Measurements from ENCODE around the gene ADCY4. TPM values are rescaled to one million over a fixed set of nuclear protein-coding genes. Genes with fewer than 3 reads are reported as not detected.
"Not testable (repeated sequence)": the region's sequence is repeated elsewhere in the genome, so short reads cannot be mapped to it uniquely, and the experiment has no call there.

The ADCY4 gene
- total RNA-seq, 1 donor from 2014 or later = 42.7 TPM

GRCh38 chr14:24372701-24373416, 38.0 kb upstream of the ADCY4 start:
- intact Hi-C loops (cut with DNase I) = no loop called here
- DNase-seq (no peak), ATAC-seq (no peak)
- H3K27me3 ChIP-seq (ENCODE audit: low read depth) = peaks cover 3% of the 10 kb centered on the region
- H3K27ac ChIP-seq = no peak overlapping the region
- no peaks in the 10 kb centered on the region for H3K9me3 ChIP-seq
- no peak for TF ChIP-seq CTCF (IDR thresholded peaks at IDR 0.05)
- peaks cover 6% of the 10 kb centered on the region for H3K4me1 ChIP-seq
- peaks cover 6% of the 10 kb centered on the region for H3K36me3 ChIP-seq
- no peak overlapping the region for H3K4me3 ChIP-seq

DNA sequence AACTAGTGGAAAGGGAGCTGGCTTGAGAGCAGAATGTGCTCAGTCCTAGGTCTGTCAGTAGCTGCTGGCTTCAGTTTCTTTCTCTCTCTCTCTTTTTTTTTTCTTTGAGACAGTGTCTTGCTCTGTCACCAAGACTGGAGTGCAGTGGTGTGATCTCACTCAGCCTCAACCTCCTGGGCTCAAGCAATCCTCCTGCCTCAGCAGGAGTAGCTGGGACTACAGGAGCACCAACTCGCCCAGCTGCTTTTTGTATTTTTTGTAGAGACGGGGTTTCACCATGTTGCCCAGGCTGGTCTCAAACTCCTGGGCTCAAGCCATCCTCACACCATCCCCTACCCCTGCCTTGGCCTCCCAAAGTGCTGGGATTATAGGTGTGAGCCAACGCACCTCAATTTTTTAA, 36.7 kb upstream of the ADCY4 start:
- H3K27me3 ChIP-seq (ENCODE audit: low read depth) = peaks cover 11% of the 10 kb centered on the region
- intact Hi-C loops (cut with DNase I); H3K36me3 ChIP-seq; DNase-seq; H3K27ac ChIP-seq; H3K9me3 ChIP-seq; H3K4me3 ChIP-seq; ATAC-seq: not testable (repeated sequence)
- peaks cover 15% of the 10 kb centered on the region for H3K4me1 ChIP-seq

DNA sequence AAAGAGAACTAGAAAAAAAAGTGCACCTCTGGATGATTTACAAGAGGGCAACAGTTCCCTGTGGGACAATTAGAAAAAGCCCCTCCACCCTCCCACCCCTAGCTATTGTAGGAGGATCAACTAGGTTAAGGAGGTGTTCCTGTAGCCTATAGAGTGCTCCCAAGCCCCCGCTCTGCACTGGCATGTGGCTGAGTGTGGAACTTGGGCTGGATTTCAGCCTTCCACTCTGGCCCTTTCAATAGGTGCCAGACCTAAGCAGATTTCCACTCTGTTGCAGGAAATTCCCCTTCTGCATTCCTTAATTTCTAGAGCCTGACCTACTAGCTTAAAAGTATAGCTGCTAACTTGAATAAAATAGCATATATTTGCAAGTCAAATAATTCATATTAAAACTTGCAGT, 35.9 kb upstream of the ADCY4 start:
- Histone ChIP-seq H3K9me3 (no peaks in the 10 kb centered on the region), H3K4me3 (no peak overlapping the region), H3K27me3 (ENCODE audit: low read depth) (peaks cover 17% of the 10 kb centered on the region), H3K36me3 (peaks cover 6% of the 10 kb centered on the region), H3K27ac (no peak overlapping the region), H3K4me1 (peaks cover 21% of the 10 kb centered on the region)
- intact Hi-C loops (cut with DNase I) = no loop called here
- DNase-seq (no peak), ATAC-seq (no peak)
- no peak for TF ChIP-seq CTCF (IDR thresholded peaks at IDR 0.05)

GRCh38 chr14:24369907-24370687, 35.2 kb upstream of the ADCY4 start:
- Histone ChIP-seq H3K27me3 (ENCODE audit: low read depth) (peaks cover 17% of the 10 kb centered on the region), H3K36me3 (peaks cover 6% of the 10 kb centered on the region), H3K4me3 (no peak overlapping the region), H3K4me1 (peaks cover 28% of the 10 kb centered on the region), H3K9me3 (no peaks in the 10 kb centered on the region), H3K27ac (no peak overlapping the region)
- intact Hi-C loops (cut with DNase I) = loop anchor here (10.0 kb wide), 1 partner anchor 45 kb away; no protein-coding TSS in a partner anchor
- TF ChIP-seq CTCF (IDR thresholded peaks at IDR 0.05) = no peak
- DNase-seq (no peak), ATAC-seq (no peak)

GRCh38 chr14:24369463-24369862, 34.6 kb upstream of the ADCY4 start:
- H3K27ac ChIP-seq = peak overlapping the region; percentile 75
- DNase-seq (no peak), ATAC-seq (no peak)
- H3K36me3 ChIP-seq = peaks cover 6% of the 10 kb centered on the region
- intact Hi-C loops (cut with DNase I) = loop anchor here (10.0 kb wide), 1 partner anchor 45 kb away; no protein-coding TSS in a partner anchor
- no peaks in the 10 kb centered on the region for H3K9me3 ChIP-seq
- no peak for TF ChIP-seq CTCF (IDR thresholded peaks at IDR 0.05)
- H3K4me3 ChIP-seq = no peak overlapping the region
- peaks cover 17% of the 10 kb centered on the region for H3K27me3 ChIP-seq (ENCODE audit: low read depth)
- H3K4me1 ChIP-seq = peaks cover 31% of the 10 kb centered on the region
